NK-92 (cell line): ENCODE data around the gene OPHN1.

Source experiments
- DNase-seq: peaks from one replicate; lab custom pipeline; 2025; ENCODE audit not compliant: unreplicated experiment; lab: John Stamatoyannopoulos, UW

The OPHN1 gene, protein sequence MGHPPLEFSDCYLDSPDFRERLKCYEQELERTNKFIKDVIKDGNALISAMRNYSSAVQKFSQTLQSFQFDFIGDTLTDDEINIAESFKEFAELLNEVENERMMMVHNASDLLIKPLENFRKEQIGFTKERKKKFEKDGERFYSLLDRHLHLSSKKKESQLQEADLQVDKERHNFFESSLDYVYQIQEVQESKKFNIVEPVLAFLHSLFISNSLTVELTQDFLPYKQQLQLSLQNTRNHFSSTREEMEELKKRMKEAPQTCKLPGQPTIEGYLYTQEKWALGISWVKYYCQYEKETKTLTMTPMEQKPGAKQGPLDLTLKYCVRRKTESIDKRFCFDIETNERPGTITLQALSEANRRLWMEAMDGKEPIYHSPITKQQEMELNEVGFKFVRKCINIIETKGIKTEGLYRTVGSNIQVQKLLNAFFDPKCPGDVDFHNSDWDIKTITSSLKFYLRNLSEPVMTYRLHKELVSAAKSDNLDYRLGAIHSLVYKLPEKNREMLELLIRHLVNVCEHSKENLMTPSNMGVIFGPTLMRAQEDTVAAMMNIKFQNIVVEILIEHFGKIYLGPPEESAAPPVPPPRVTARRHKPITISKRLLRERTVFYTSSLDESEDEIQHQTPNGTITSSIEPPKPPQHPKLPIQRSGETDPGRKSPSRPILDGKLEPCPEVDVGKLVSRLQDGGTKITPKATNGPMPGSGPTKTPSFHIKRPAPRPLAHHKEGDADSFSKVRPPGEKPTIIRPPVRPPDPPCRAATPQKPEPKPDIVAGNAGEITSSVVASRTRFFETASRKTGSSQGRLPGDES

DNA sequence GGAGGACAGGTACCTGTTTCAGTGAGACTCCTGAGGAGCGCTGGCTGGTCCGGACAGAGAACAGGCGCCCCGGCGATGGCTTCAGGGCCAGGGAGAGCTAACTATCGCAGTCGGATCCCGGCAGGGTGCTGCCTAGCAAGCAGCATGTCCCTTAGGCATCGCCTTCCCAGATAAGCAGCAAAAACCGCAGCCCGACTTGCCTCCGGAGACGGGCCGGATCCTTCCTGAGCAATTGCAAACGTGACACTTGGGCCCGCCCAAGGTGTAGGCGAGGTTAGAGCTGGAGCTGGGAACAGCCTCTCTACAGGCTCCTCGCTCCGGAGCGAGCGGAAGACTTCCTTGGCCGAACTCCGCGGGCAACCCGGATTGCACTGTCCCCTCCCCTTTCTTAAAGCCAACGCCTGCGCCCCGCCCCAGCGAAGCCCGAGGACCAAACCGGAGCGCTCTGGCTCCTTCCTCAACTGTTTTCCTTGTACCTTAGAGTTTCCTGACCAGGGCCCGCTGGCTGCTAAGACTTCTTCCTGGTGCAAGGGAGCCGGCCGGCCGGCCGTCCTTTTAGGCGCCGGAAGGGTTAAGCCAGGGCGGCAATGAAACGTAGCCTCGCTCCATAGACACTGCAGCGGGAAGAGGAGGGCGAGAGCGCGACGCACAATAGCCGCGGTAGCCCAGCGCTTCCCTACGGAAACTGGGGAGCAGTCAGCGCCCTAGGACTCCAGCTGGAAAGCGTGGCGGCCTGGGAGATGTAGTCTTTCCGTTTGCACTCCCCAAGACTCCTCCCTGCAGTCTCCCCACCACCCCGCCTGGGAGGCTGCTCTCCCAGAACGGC is at the start of gene OPHN1:
OPHN1 (minus strand) TSS at position 341 of the 826 bp plus-strand sequence. CDS start 475 bp downstream, outside the sequence.
- no peak for DNase-seq

DNA sequence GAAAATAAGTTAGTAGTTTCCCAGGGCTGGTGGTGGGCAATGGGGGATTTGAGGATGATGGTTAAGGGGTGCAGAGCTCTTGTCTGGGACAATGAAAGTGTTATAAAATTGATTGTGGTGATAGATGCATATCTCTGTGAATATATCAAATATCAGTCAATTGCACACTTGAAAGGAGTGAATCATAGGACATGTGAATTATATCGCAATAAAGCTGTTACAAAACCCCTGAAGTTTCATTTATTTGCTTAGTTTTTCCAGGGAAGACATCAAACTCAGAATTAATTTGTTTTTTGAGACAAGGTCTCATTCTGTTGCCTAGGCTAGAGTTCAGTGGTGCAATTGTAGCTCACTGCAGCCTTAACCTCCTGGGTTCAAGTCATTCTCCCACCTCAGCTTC is 47.7 kb upstream of the OPHN1 start:
- no peak for DNase-seq

DNA sequence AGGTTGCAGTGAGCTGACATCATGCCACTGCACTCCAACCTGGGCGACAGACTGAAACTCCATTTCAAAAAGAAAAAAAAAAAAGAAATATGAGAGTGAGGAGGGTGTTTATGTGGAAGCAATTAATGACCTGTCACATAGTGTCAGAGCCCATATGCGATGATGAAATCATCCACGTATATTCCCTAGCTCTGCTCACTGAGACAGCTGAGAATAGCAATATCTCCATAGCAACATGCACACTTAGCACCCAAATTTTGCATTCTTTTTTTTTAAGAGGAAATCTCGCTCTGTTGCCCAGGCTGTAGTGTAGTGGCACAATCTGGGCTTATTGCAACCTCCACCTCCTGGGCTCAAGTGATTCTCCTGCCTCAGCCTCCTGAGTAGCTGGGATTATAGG is 31.5 kb upstream of the OPHN1 start:
- DNase-seq = no peak

DNA sequence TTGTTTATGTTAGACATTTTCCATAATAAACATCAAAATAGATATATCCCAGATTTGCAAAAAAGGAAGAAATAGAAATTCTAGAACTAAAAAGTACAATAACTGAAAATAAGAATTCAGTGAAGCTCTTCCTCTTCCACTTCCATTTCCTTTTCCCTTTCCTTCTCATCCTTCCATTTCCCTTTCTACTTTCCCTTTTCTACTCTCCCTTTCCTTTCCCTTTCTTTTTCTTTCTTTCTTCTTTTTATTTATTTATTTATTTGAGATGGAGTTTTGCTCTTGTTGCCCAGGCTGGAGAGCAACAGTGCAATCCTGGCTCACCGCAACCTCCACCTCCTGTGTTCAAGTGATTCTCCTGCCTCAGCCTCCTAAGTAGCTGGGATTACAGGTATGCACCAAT is 30.6 kb upstream of the OPHN1 start:
- DNase-seq = no peak

DNA sequence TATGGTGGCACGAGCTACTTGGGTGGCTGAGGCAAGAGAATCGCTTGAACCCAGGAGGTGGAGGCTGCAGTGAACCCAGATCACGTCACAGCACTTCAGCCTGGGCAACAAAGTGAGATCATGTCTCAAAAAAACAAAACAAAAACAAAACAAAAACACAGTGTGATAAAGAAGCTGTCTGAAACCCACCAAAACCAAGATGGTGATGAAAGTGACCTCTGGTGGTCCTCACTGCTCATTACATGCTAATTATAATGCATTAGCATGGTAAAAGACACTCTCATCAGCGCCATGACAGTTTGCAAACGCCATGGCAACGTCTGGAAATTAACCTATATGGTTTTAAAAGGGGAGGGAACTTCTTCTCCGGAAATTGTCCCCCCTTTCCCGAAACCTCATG is 29.4 kb upstream of the OPHN1 start:
- no peak for DNase-seq

DNA sequence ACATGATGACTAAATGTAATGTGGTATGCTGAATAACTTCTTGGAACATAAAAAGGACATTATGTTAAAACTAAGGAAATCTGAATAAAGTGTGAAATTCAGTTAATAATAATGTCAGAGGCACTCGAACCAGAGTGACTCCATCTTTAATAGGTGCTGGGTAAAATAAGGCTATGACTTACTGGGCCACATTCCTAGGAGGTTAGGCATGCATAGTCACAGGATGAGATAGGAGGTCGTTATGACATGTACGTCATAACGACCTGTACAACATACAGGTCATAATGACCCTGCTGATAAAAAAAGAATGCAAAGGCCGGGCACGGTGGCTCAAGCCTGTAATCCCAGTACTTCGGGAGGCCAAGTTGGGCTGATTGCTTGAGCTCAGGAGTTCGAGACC is 28.9 kb upstream of the OPHN1 start:
- no peak for DNase-seq

DNA sequence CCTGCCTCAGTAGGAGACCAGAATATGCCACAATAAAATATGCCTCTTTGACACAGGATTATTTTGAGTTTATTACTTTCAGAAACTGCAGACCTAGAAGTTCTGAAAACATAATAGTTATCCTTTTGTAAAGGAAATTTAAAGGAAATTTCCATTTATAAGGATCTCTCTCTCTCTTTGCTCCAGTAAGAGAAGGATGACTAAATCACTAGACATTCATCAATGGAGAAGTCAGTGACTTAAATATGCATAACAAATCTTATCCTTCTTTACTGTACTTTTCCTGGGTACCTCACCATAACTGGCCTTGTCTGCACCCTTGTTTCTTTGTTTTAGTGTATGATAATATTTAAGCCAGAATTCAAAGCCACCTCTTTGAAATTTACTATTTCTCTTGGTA is 28.3 kb upstream of the OPHN1 start:
- DNase-seq = no peak

DNA sequence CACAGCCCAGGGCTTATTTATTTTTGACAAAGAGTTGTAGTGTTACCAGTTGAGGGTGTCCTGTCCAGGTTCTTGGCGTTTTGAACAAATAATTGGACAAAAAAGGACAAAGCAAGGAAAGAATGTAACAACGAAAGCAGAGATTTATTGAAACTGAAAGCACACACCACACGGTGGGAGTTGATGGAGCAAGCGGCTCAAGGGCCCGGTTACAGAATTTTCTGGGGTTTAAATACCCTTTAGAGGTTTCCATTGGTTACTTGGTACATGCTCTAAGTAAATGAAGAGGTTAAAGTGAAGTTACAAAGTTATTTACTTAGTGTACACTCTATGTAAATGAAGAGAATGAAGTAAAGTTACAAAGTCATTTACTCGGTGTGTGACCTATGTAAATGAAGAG is 27.8 kb upstream of the OPHN1 start:
- no peak for DNase-seq

DNA sequence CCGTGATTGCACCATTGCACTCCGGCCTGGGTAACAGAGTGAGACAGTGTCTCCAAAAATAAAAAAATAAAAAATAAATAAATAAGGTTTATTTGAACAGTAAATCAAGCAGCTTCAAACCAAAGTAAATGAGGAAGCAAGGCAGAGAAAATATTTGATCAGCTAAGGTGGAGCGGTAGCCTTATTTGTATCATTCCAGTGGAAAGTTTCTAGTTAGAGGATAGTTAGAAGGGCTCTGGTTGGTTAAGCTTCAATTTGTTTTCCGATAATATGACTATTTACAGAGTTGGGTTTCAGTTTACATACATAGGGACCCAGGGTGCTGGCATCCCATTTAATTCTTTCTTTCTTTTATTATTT is 21.8 kb upstream of the OPHN1 start:
- no peak for DNase-seq

DNA sequence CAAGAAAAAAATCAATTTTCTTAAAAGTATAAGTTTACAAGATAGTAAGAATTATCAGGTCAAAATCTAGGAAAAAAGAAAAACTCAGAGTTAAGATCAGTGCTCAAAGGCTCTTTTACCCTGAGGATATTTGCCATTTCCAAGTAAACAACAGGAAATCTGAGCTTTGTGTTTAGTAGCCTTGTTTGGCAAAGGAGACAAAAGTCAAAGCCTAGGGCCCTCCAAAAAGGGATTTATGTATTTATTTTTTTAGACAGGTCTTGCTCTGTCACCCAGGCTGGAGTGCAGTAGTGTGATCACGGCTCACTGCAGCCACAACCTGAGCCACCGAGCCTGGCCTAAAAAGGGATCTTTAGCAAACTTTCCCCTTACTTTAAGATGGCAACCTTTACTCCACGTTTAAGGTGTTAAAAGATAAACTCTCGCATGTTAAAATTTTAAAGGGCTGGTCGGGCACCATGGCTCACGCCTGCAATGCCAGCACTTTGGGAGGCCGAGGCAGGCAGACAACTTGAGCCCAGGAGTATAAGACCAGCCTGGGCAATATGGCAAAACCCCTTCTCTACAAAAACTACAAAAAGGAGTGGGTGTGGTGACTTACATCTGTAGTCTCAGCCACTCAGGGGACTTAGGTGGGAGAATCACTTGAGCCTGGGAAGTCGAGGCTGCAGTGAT is 21.3 kb upstream of the OPHN1 start:
- no peak for DNase-seq

DNA sequence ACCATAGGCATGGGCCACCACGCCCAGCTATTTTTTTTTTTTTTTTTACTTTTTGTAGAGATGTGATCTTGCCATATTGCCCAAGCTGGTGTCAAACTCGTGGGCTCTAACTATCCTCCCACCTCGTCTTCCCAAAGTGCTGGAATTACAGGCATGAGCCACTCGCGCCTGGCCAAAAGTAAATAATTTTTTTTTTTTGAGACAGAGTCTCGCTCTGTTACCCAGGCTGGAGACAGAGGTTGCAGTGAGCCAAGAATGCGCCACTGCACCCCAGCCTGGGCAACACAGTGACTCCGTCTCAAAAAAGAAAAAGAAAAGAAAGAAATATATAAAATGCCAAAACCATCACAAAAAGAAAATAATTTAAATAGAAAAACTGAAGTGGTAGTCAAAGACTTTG is 18.4 kb upstream of the OPHN1 start:
- no peak for DNase-seq

DNA sequence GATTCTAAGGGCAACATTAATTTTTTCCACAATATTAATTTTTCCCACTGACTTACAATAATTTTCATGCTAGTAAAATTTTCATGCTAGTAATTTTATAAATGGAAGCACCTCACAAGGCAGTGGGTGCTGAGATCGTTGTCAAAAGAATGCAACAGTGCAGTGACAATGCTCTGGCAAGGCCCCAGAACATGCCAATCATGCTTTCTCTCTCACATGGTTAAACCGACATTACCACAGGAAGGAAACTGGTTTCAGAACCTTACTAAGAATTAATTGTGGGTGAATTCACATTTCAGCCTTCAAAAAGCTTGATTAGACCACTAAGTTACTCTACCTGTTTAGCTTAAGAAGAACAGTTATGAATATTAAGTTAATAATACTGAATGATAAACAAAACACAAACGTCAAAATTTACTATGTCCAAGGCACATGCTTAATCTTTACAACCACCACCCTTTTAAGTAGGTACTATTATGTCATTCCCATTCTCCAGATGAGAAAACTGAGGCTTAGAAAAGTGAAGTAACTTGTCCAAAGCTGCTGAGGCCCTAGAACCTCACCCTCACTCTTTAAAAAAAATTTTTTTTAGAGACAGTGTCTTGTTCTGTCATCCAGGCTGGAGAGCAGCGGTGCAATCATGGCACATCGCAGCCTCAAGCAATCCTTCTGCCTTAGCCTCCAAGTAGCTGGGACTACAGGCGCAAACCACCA is 10.0 kb upstream of the OPHN1 start:
- DNase-seq = no peak

DNA sequence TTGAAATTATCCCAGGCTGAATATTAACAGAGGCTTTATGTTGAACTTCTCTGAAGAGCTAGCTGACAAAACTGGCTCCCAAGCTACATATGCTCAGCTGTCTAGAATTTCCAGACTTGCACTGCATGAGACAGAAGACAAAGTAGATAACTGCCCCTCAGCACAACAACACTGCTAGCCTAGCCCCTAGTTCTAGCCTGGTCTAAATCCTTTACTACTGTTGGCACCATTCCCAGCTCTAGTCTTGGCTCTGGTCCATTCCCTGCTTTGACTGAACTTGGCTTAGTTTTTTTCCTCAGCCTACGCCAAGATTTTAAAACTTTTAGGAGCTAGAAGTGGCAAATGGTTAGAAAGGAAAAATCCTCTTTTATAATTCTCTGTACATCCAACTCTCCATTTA is 7.6 kb upstream of the OPHN1 start:
- no peak for DNase-seq

DNA sequence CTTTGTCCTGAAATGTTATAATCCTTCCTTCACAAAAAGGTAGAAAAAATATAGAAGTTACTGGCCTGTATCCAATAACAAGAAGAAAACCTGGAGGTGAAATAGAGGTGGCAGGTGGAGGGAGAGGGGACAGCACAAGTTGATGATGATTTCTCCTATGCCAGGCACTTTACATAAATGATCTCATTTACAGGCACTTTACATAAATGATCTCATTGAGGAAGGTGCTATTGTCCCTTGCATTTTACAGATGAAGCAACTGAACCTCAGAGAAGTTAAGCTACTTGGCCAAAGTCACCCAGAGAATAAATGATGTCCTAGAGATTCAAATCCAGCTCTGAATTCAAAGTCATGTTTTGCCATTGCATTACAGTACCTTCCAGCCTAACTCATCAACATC is 7.1 kb upstream of the OPHN1 start:
- no peak for DNase-seq

DNA sequence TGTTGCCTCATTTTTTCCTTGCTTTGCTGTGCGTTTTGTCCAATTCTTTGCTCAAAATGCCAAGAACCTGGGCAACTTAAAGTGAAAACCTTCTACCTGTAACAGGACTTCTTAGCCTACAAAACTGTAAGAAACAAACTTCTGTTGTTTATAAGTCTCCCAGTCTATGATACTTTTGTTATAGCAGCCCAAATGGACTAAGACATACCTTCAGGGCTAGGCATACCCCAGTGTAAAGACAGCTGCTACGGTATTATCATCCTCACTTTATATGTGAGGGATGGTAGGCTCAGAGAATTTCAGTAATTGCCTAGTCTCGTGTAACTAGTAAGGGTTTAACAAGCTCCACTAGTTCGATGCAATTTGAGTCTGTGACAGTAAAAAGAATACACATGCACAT is 6.0 kb upstream of the OPHN1 start:
- no peak for DNase-seq

DNA sequence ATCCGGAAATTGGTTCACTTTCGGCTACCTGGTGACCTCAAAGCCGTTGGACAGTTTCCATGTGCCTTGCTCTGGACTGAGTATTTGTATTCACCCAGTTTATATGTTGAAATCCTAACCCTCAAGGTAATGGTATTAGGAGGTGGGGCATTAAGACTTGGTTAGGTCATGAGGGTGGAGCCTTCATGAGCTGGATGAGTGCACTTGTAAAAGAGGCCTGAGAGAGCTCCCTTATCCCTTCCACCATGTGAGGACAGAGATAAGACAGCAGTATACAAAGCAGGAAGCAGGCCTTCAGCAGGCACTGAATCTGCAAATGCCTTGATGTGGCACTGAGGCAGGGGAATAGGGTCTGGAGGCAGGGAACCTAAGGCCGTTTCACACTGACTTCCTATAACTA is 5.3 kb upstream of the OPHN1 start:
- DNase-seq = no peak

DNA sequence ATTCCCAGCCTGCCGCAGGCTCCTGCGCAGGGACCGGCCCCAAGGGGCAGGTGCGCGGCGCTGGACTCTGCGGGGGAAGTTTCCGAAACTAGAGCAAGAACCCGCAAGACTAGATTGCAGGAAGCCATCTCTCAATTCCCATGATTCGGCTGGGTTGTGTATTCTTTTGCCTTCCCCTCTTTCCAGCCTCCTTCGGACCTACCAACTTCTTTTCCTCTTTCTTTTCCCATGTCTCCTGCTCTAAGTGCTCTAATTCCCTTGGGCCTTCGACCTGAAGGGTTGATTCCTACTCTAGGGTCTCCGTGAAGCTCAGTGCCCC is 645 bp upstream of the OPHN1 start:
- DNase-seq = no peak

DNA sequence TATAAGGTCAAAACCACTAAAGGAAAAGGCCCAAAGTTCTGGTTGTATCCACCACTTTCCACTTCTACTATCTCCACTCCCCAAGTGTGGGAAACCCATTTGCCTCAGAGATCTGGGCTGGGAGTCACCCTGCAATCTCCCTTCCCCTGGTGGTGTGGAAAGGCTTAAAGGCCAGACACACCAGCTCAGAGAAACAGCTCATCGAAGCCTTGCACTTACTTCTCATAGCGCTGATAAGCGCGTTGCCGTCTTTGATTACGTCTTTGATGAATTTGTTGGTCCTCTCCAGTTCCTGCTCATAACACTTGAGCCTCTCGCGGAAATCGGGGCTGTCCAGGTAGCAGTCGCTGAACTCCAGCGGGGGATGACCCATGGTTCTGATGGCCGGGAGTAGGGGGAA is 647 bp downstream of the OPHN1 start:
- DNase-seq = no peak

DNA sequence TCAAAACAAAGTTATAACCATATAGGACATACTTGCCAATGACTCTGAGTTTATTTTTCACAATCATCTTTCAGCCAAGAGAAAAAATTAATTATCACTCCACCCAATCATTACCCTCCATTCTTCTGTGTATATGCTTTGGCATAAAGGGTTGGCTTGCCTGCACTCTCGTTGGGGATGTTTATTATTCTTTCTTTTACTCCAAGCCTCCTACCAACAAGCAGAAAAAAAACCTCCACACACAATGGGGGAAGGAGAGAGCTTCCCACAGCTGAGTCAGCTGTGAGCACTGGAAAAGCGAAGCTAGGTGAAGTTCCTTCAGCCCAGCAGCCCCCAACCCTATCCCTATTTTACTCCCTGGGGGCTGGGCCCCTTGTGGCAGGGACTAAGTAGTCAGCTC is 1.5 kb downstream of the OPHN1 start:
- DNase-seq = no peak

DNA sequence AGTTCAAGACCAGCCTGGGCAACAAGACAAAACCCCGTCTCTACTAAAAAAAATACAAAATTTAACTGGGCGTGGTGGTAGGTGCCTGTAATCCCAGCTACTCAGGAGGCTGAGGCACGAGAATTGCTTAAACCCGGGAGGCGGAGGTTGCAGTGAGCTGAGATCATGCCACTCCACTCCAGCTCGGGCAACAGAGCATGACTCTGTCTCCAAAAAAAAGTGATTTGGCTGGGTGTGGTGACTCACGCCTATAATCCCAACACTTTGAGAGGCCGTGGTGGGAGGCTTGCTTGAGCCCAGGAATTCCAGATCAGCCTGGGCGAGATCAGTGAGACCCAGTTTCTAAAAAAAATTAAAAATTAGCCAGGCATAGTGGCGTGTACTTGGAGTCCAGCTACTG is 4.1 kb downstream of the OPHN1 start:
- no peak for DNase-seq

DNA sequence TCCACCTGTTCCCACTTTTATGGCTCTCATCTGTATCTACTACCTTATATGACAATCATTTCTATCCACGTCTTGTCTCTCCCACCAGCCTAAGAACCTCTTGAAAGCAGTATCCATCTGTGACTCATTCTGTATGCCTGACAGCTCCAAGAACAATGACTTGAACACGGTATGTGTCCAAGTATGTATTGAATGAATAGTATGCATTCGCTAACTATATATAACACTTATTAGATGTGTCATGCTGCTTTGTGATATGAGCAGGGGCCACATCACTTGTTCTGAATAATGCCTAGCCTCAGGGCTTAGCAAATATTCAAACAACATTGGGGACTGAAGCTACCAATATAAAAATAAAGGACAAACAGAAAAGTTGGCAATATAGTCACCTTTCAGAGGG is 4.9 kb downstream of the OPHN1 start:
- no peak for DNase-seq
